ENCODE results near the gene QRFPR.
"Not testable (repeated sequence)": the region's sequence is repeated elsewhere in the genome, so short reads cannot be mapped to it uniquely, and the experiment has no call there.

QRFPR gene

GRCh38 chr4:121380776-121381462, at the start of gene QRFPR:
Gene QRFPR (minus strand): TSS chr4:121381018. CDS start chr4:121380647, 371 bp downstream.
- peak in 1 of 2 experiments; percentile 1 for DNase-seq

GRCh38 chr4:121428721-121429120, 47.9 kb upstream of the QRFPR start:
- DNase-seq, result no peak

GRCh38 chr4:121421594-121421993, 40.8 kb upstream of the QRFPR start:
- no peak for DNase-seq

GRCh38 chr4:121411151-121411744, 30.4 kb upstream of the QRFPR start:
- no peak for DNase-seq

GRCh38 chr4:121408567-121408966, 27.7 kb upstream of the QRFPR start:
- DNase-seq, result not testable (repeated sequence)

- no peak for DNase-seq
Observed at GRCh38 chr4:121400632-121401031, 19.8 kb upstream of the QRFPR start.

- no peak for DNase-seq
Observed at GRCh38 chr4:121397941-121398601, 17.3 kb upstream of the QRFPR start.

GRCh38 chr4:121397434-121397833, 16.6 kb upstream of the QRFPR start:
- no peak for DNase-seq

- DNase-seq, result no peak
Observed at GRCh38 chr4:121392426-121393086, 11.7 kb upstream of the QRFPR start.

GRCh38 chr4:121390335-121390734, 9.5 kb upstream of the QRFPR start:
- DNase-seq, result no peak

GRCh38 chr4:121379276-121379675, 1.5 kb downstream of the QRFPR start:
- DNase-seq, result no peak

- no peak for DNase-seq
Observed at GRCh38 chr4:121377076-121377475, 3.7 kb downstream of the QRFPR start.

- no peak for DNase-seq
Observed at GRCh38 chr4:121376556-121376955, 4.3 kb downstream of the QRFPR start.

- no peak for DNase-seq
Observed at GRCh38 chr4:121376097-121376496, 4.7 kb downstream of the QRFPR start.

- no peak for DNase-seq
Observed at GRCh38 chr4:121375262-121375661, 5.6 kb downstream of the QRFPR start.

- DNase-seq, result no peak
Observed at GRCh38 chr4:121373841-121374240, 7.0 kb downstream of the QRFPR start.

- DNase-seq, result peak in 1 of 2 experiments; percentile 21
Observed at GRCh38 chr4:121370729-121371325, 10.0 kb downstream of the QRFPR start.

GRCh38 chr4:121360495-121360894, 20.3 kb downstream of the QRFPR start:
- DNase-seq, result no peak

GRCh38 chr4:121358473-121358872, 22.3 kb downstream of the QRFPR start:
- no peak for DNase-seq

GRCh38 chr4:121353213-121353612, 27.6 kb downstream of the QRFPR start:
- no peak for DNase-seq

- no peak for DNase-seq
Observed at GRCh38 chr4:121344098-121344497, 36.7 kb downstream of the QRFPR start.

- no peak for DNase-seq
Observed at GRCh38 chr4:121340247-121340646, 40.6 kb downstream of the QRFPR start.

- DNase-seq, result no peak
Observed at GRCh38 chr4:121339824-121340223, 41.0 kb downstream of the QRFPR start.
